ENCODE measurements around the gene STYXL1. TPM values are rescaled to one million over a fixed set of nuclear protein-coding genes. Genes with fewer than 3 reads are reported as not detected.

STYXL1 gene, protein sequence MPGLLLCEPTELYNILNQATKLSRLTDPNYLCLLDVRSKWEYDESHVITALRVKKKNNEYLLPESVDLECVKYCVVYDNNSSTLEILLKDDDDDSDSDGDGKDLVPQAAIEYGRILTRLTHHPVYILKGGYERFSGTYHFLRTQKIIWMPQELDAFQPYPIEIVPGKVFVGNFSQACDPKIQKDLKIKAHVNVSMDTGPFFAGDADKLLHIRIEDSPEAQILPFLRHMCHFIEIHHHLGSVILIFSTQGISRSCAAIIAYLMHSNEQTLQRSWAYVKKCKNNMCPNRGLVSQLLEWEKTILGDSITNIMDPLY
- total RNA-seq: 37.4 and 44.9 TPM in 2 replicates

DNA sequence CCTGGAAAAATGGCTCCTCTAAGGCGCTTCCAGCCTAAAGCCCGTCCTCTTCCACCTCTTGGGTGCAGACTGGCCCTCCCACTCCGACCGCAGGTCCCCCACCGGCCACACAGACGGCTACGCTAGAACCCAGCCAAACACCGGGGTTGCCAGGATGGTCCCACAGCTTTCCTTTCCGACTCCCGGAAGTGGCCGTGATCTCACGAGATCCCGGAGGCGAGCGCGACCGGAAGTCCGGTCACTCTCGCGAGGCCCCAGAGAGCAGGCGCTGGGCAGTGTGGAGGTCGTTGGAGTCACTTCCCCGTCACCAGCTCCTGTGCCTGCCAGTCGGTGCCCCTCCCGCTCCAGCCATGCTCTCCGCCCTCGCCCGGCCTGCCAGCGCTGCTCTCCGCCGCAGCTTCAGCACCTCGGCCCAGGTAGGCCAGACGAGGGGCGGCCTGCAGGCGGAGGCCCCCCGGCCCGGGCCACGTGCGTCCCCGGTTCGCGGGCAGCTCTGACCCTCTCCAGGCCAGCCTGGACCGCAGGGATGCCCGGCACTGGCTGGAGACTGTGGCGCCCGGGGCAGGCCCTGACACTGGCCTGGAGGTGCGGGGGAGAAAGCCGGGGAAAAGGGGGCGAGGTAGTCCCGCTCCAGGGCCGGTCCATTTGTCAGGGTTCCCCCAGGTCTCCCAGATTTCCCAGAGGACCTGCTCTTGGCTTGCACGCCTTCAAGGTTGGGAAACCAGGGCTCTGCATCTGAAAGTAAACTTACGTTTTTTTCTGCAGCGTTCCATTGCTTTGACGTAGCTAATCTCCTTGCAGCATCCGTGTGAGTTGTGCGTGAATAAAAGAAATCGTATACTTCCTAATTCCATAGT is at the start of gene STYXL1, which contains the start of gene MDH2:
STYXL1 (minus strand) TSS at position 190 of the 857 bp plus-strand sequence. CDS start 17,477 bp downstream, outside the sequence.
MDH2 (plus strand) TSS at position 296 of the 857 bp plus-strand sequence; CDS start at position 351, 55 bp downstream.

DNA sequence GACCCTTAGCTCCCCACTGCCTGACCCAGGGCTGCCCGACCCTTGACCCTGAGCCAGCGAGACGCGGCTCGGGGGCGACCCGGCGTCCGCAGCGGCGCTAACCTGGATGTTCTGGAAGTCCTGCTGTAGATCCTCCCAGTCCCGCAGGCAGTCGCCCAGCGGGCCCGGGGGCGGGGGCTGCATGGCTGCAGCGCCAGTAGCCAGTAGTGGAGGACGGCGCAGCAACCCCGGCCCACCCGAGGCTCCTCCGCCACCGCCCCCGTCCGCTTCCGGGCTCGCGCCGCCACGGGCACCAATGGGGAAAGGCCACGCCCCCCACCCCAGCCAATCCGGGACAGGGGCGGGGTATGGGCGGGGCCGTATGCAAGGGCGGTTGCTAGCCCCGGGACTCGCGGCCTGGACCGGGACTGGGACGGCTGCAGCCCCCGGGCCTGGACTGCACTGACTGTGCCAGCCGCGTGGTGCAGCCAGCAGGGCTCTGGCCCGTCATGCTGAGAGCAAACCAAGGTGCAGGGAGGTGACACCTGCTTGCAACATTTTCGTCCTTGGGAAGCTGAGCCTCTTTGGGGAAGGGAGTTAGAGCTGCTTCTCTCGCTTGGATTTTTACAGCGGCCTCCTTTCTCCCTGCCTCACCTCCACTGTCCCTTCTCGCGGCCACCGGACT is 53.3 kb downstream of the STYXL1 start, which contains the start of gene TMEM120A:
TMEM120A (minus strand) TSS at position 208 of the 664 bp plus-strand sequence; CDS start at position 183, 25 bp downstream.

Other genes starting within 250 kb of the STYXL1 start
- gene CCL24, start 234.2 kb downstream of the STYXL1 start, total RNA-seq: not detected in 2 replicates
- gene RHBDD2, start 169.0 kb downstream of the STYXL1 start, total RNA-seq: 13.3 and 14.5 TPM in 2 replicates
- gene POR, start 132.8 kb downstream of the STYXL1 start, total RNA-seq: 57.6 and 91.3 TPM in 2 replicates
- gene TMEM120A, start 53.4 kb downstream of the STYXL1 start, total RNA-seq: 37.3 and 42.9 TPM in 2 replicates
- 54.0 and 62.2 TPM in 2 replicates for gene MDH2, start 106 bp upstream of the STYXL1 start, total RNA-seq
- under 0.01 TPM in 1 of 2 replicates, not detected in the other for gene SRRM3, start 153.9 kb upstream of the STYXL1 start, total RNA-seq

Data from aortic smooth muscle cell (primary cell).